ENCODE measurements around the gene KIF2A. TPM values are rescaled to one million over a fixed set of nuclear protein-coding genes. Genes with fewer than 3 reads are reported as not detected.

Gene KIF2A
- total and polyA plus RNA-seq, 2 of the 8 experiments (the other 6 are each of a cell fraction or from before 2014, with no cell fraction given), result 18.4 to 97.1 TPM

GRCh38 chr5:62260513-62260912 is 45.5 kb upstream of the KIF2A start (continued):
- TF ChIP-seq CHD7 (IDR thresholded peaks at IDR 0.05; ENCODE audit: insufficient replicate concordance, low read length), result no peak
- no peak for TF ChIP-seq PHF8 (conservative IDR thresholded peaks at IDR 0.05; ENCODE audit: low read depth, low read length)
- no peak for TF ChIP-seq ZNF274 (IDR thresholded peaks at IDR 0.05; ENCODE audit: borderline replicate concordance, extremely low read depth, low read length)
- TF ChIP-seq RNF2 (IDR thresholded peaks at IDR 0.05; ENCODE audit: borderline replicate concordance, low read depth, low read length, missing control alignments, poor library complexity, severe bottlenecking), result no peak
- no peak for TF ChIP-seq SRF (IDR thresholded peaks at IDR 0.05; ENCODE audit: low read depth, low read length)
- TF ChIP-seq SIX5 (IDR thresholded peaks at IDR 0.05; ENCODE audit: low read depth, low read length), result no peak

All from H1 (cell line).